ENCODE data around the gene HDGF. TPM values are rescaled to one million over a fixed set of nuclear protein-coding genes. Genes with fewer than 3 reads are reported as not detected.
A peak's percentile ranks its signal among the peaks of the same experiment; 100 is the strongest.

Gene HDGF
- total RNA-seq, 2 experiments from 2014 or later, result 232 to 235 TPM

GRCh38 chr1:156751757-156752481 is 444 bp upstream of the HDGF start:
- intact Hi-C loops (cut with micrococcal nuclease), result loop anchor here (2.0 to 10.0 kb wide), 2 partner anchors 15 to 247 kb away; partner anchors contain the start of genes MEF2D and PRCC
- ATAC-seq (peak; percentile 83), DNase-seq (peak; percentile 97)
- Mint-ChIP-seq H3K9me3 (no peaks in the 10 kb centered on the region), H3K4me3 (peak overlapping the region; percentile 92), H3K27me3 (no peaks in the 10 kb centered on the region), H3K36me3 (ENCODE audit: low read depth) (peaks cover 29% of the 10 kb centered on the region), H3K27ac (peak overlapping the region; percentile 95), H3K4me1 (ENCODE audit: low read depth) (peaks cover 27% of the 10 kb centered on the region)
- TF ChIP-seq CTCF (IDR thresholded peaks at IDR 0.05), result no peak
- ChIA-PET CTCF (interaction anchor here (1.0 to 6.6 kb wide), 9 partner anchors 11 to 108 kb away, joined by 3 to 80 read pairs (median 4); partner anchors contain the start of genes ISG20L2, METTL25B and MRPL24), POLR2A (interaction anchor here (0.6 to 4.7 kb wide), 13 partner anchors 10 to 468 kb away, joined by 3 to 60 read pairs (median 5); partner anchors contain the start of genes ISG20L2, METTL25B, MRPL24 and PRCC)

DNA sequence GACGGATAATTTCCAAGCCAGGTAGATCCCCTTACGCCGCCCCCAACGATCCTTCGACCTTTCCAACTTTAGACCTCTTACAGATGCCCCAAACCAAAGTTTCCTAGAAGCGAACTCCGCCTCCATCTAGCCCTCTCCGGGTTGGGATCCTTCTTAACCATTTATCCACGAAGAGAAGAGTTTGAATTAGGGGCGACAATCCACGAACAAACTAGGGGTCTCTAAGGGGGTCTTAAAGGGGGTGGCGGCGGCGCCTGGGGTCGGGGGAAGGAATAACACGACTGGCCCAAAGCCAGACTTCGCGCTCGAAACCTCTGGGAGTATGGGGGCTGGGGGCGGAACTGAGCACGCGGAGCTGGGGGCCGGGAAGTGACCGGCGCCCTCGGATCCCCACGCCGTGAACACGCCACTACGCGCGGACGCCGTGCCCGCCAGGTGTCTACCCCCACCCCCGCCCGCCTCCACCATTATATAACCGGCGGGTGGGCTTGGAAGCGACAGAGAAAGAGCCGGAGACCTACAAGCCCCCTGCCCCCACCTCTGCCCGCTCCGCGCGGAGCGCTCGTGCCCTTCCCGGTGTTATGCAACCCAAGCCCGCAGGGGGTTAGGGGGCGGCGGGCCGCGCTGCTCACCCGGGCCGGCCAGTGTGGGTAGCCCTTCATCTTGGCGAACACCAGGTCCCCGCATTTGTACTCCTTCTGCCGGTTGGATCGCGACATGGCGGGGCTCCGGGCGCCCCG is 594 bp downstream of the HDGF start:
- Mint-ChIP-seq H3K4me3 (peak overlapping the region; percentile 92), H3K27me3 (no peaks in the 10 kb centered on the region), H3K4me1 (ENCODE audit: low read depth) (peaks cover 37% of the 10 kb centered on the region), H3K27ac (peak overlapping the region; percentile 98), H3K36me3 (ENCODE audit: low read depth) (peaks cover 33% of the 10 kb centered on the region), H3K9me3 (no peaks in the 10 kb centered on the region)
- POLR2A ChIA-PET, result interaction anchor here (0.6 to 4.7 kb wide), 10 partner anchors 9 to 96 kb away, joined by 3 to 60 read pairs (median 6); partner anchors contain the start of genes ISG20L2, METTL25B, MRPL24 and PRCC
- intact Hi-C loops (cut with micrococcal nuclease), result loop anchor here (10.0 kb wide), 1 partner anchor 246 kb away; the partner anchor contains the start of gene MEF2D
- CTCF ChIA-PET, result interaction anchor here (6.6 kb wide), 1 partner anchor 24 kb away, joined by 80 read pairs; the partner anchor contains the start of genes ISG20L2 and METTL25B
- DNase-seq, result peak; percentile 57
- no peak for TF ChIP-seq CTCF (IDR thresholded peaks at IDR 0.05)
- peak; percentile 7 for ATAC-seq

GRCh38 chr1:156750191-156750672 is 1.2 kb downstream of the HDGF start:
- Mint-ChIP-seq H3K9me3 (no peaks in the 10 kb centered on the region), H3K4me3 (peak overlapping the region; percentile 92), H3K27me3 (no peaks in the 10 kb centered on the region), H3K36me3 (ENCODE audit: low read depth) (peaks cover 39% of the 10 kb centered on the region), H3K4me1 (ENCODE audit: low read depth) (peaks cover 42% of the 10 kb centered on the region), H3K27ac (peak overlapping the region; percentile 98)
- DNase-seq (peak; percentile 80), ATAC-seq (peak; percentile 24)
- intact Hi-C loops (cut with micrococcal nuclease), result loop anchor here (10.0 kb wide), 1 partner anchor 245 kb away; the partner anchor contains the start of gene MEF2D
- TF ChIP-seq CTCF (IDR thresholded peaks at IDR 0.05), result no peak
- ChIA-PET CTCF (interaction anchor here (6.6 kb wide), 1 partner anchor 23 kb away, joined by 80 read pairs; the partner anchor contains the start of genes ISG20L2 and METTL25B), POLR2A (interaction anchor here (0.6 to 4.7 kb wide), 8 partner anchors 9 to 1921 kb away, joined by 3 to 60 read pairs (median 6); partner anchors contain the start of genes ISG20L2, METTL25B, MRPL24 and PRCC)

DNA sequence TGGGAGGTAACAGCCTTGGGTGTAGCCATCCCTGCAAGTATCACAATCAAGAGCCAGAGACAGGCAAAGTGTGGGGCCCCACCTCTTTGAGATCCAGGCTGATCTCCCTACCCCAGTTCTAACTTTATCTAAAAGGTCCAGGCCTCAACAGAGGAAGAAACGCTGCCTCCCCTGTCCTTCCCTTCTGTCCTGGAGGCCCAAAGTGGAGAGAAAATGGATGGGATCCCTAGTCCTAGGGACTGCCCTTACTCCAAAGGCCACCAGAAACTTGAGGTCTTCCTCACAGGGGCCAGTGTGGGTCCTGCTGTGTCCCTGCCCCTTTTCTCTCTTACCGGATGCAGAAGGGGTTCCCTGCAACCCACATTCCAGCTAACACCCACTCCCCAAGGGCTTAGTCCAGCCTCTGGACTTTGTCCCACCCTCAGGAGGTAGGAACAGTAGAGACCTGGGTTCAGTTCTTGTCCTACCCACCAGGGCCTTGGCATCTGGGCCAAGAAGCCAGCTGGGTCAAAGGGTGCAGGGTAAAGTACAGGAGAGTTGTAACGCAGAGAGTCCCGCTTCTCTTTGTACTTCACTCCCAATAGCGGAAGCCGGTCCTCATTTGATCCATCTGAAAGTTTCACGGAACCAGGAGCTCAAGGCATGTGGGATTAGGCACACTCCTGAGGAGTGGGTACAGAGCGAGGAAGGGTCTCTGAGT is 1.9 kb downstream of the HDGF start:
- peak overlapping the region; percentile 98 for H3K27ac Mint-ChIP-seq
- DNase-seq, result no peak
- no peak for ATAC-seq
- H3K4me1 Mint-ChIP-seq (ENCODE audit: low read depth), result peaks cover 46% of the 10 kb centered on the region
- H3K4me3 Mint-ChIP-seq, result peak overlapping the region; percentile 92
- ChIA-PET POLR2A (interaction anchor here (0.7 to 4.7 kb wide), 6 partner anchors 8 to 1922 kb away, joined by 3 to 60 read pairs (median 24); partner anchors contain the start of genes ISG20L2, METTL25B, MRPL24 and PRCC), CTCF (interaction anchor here (6.6 kb wide), 1 partner anchor 23 kb away, joined by 80 read pairs; the partner anchor contains the start of genes ISG20L2 and METTL25B)
- H3K36me3 Mint-ChIP-seq (ENCODE audit: low read depth), result peaks cover 46% of the 10 kb centered on the region
- TF ChIP-seq CTCF (IDR thresholded peaks at IDR 0.05), result no peak
- H3K27me3 Mint-ChIP-seq, result no peaks in the 10 kb centered on the region
- no peaks in the 10 kb centered on the region for H3K9me3 Mint-ChIP-seq
- intact Hi-C loops (cut with micrococcal nuclease), result loop anchor here (10.0 kb wide), 1 partner anchor 245 kb away; the partner anchor contains the start of gene MEF2D

Data from activated CD8-positive, alpha-beta T cell treated with anti-CD3 and anti-CD28 coated beads for 36 hours (primary cell).